HepG2 (cell line): Measurements from ENCODE around the gene ENO1. TPM values are rescaled to one million over a fixed set of nuclear protein-coding genes. Genes with fewer than 3 reads are reported as not detected.
A peak's percentile ranks its signal among the peaks of the same experiment; 100 is the strongest.

ENCODE experiments used
- ATF4 ChIP-seq, 2 experiments: fragments of 450-650 bp in 1 of 2; sonication (generic) in 1 of 2; formaldehyde crosslinking; IDR thresholded peaks; 2 replicates each; pipeline versions ENCODE4 v1.5.0 to v1.8.0; 2020 to 2022; ENCODE audit warnings: mild to moderate bottlenecking in 1 of 2, missing genetic modification reagents in 1 of 2
- DR1 ChIP-seq: sonication (generic); formaldehyde crosslinking; IDR thresholded peaks from 2 replicates; pipeline ENCODE4 v1.8.0; 2021; ENCODE audit warnings: mild to moderate bottlenecking, missing genetic modification reagents, inconsistent platforms
- FOXA1 ChIP-seq, 2 experiments: fragments of 450-650 bp in 1 of 2; sonication (generic) in 1 of 2; formaldehyde crosslinking in 1 of 2; IDR thresholded peaks; 2 replicates each; pipeline versions ENCODE4 v1.4.0 to v1.6.1; 2016 to 2020; ENCODE audit warnings: missing genetic modification reagents in 1 of 2
- HOXD1 ChIP-seq: sonication (generic); formaldehyde crosslinking; IDR thresholded peaks from 2 replicates; pipeline ENCODE4 v1.5.0; 2020; ENCODE audit warnings: missing genetic modification reagents
- JUND ChIP-seq: sonication (generic); formaldehyde crosslinking; IDR thresholded peaks from 2 replicates; pipeline ENCODE4 v1.8.0; 2022; ENCODE audit warnings: mild to moderate bottlenecking, missing genetic modification reagents
- MXI1 ChIP-seq: IDR thresholded peaks from 3 replicates; pipeline ENCODE4 v1.6.1; 2012; ENCODE audit warnings: low read depth, low read length, inconsistent platforms, borderline replicate concordance
- NCOA2 ChIP-seq: sonication (generic); formaldehyde crosslinking; IDR thresholded peaks from 2 replicates; pipeline ENCODE4 v1.8.0; 2022; ENCODE audit warnings: inconsistent platforms
- NONO ChIP-seq, 2 experiments: fragments of 450-650 bp in 1 of 2; sonication (generic) in 1 of 2; formaldehyde crosslinking in 1 of 2; IDR thresholded peaks in 1 of 2; conservative IDR thresholded peaks in 1 of 2; 2 replicates each; pipeline versions ENCODE4 v1.6.1 to v1.8.0; 2017 to 2022; ENCODE audit warnings: mild to moderate bottlenecking in 1 of 2, missing genetic modification reagents in 1 of 2, moderate library complexity in 1 of 2
- PAXIP1 ChIP-seq: sonication (generic); formaldehyde crosslinking; conservative IDR thresholded peaks from 2 replicates; pipeline ENCODE4 v1.4.0; 2020; ENCODE audit warnings: mild to moderate bottlenecking, missing genetic modification reagents, moderate library complexity
- POLR2A ChIP-seq, 2 experiments: IDR thresholded peaks; 2 replicates each; pipeline ENCODE4 v1.6.1; 2011; ENCODE audit warnings: low read depth in 2 of 2, low read length in 2 of 2, mild to moderate bottlenecking in 1 of 2, moderate library complexity in 1 of 2; ENCODE audit not compliant: insufficient read depth in 1 of 2
- REL ChIP-seq: sonication (generic); formaldehyde crosslinking; conservative IDR thresholded peaks from 2 replicates; pipeline ENCODE4 v1.8.0; 2022; ENCODE audit warnings: mild to moderate bottlenecking, missing genetic modification reagents, moderate library complexity
- RORA ChIP-seq: sonication (generic); formaldehyde crosslinking; IDR thresholded peaks from 2 replicates; pipeline ENCODE4 v1.5.0; 2020; ENCODE audit warnings: mild to moderate bottlenecking, missing genetic modification reagents, moderate library complexity
- SMAD1 ChIP-seq: sonication (generic); formaldehyde crosslinking; IDR thresholded peaks from 2 replicates; pipeline ENCODE4 v1.4.0; 2020; ENCODE audit warnings: missing genetic modification reagents, low read depth, mild to moderate bottlenecking, borderline replicate concordance
- SOX13 ChIP-seq, 3 experiments: fragments of 450-650 bp in 1 of 3; sonication (generic) in 1 of 3; formaldehyde crosslinking in 1 of 3; IDR thresholded peaks in 2 of 3; conservative IDR thresholded peaks in 1 of 3; 2 replicates each; pipeline versions ENCODE4 v1.5.0 to v1.6.1; 2016 to 2020; ENCODE audit warnings: antibody characterized with exemption in 1 of 3, mild to moderate bottlenecking in 1 of 3, missing compliant biosample characterization in 1 of 3, missing genetic modification reagents in 1 of 3, moderate library complexity in 1 of 3
- SOX5 ChIP-seq: IDR thresholded peaks from 2 replicates; pipeline ENCODE4 v1.6.1; 2016; ENCODE audit warnings: borderline replicate concordance
- ZBTB20 ChIP-seq: sonication (generic); formaldehyde crosslinking; IDR thresholded peaks from 2 replicates; pipeline ENCODE4 v1.8.1; 2023; ENCODE audit warnings: missing genetic modification reagents, low read depth, mild to moderate bottlenecking, borderline replicate concordance
- ZFP1 ChIP-seq: IDR thresholded peaks from 2 replicates; pipeline ENCODE4 v1.6.1; 2016
- ZNF431 ChIP-seq: sonication (generic); formaldehyde crosslinking; IDR thresholded peaks from 2 replicates; pipeline ENCODE4 v1.9.0; 2022; ENCODE audit warnings: missing genetic modification reagents, low read depth, mild to moderate bottlenecking, borderline replicate concordance
- ZNF567 ChIP-seq: sonication (generic); formaldehyde crosslinking; IDR thresholded peaks from 2 replicates; pipeline ENCODE4 v1.8.1; 2023; ENCODE audit warnings: mild to moderate bottlenecking, missing genetic modification reagents, borderline replicate concordance
- ZNF672 ChIP-seq: sonication (generic); formaldehyde crosslinking; IDR thresholded peaks from 2 replicates; pipeline ENCODE4 v1.8.1; 2022; ENCODE audit warnings: missing genetic modification reagents
- ZNF761 ChIP-seq: sonication (generic); formaldehyde crosslinking; conservative IDR thresholded peaks from 2 replicates; pipeline ENCODE4 v1.4.0; 2020; ENCODE audit warnings: mild to moderate bottlenecking, missing genetic modification reagents
- ZNF792 ChIP-seq: IDR thresholded peaks from 2 replicates; pipeline ENCODE4 v1.6.1; 2016
- ZNF816 ChIP-seq: sonication (generic); formaldehyde crosslinking; IDR thresholded peaks from 2 replicates; pipeline ENCODE4 v1.8.0; 2022; ENCODE audit warnings: missing genetic modification reagents, mild to moderate bottlenecking, borderline replicate concordance
- ZNF850 ChIP-seq: sonication (generic); formaldehyde crosslinking; conservative IDR thresholded peaks from 2 replicates; pipeline ENCODE4 v1.9.0; 2021; ENCODE audit warnings: mild to moderate bottlenecking, missing genetic modification reagents
- polyA plus RNA-seq, 8 experiments: library from polyadenylated mRNA; depleted of rRNA in 3 of 8; stranded (reverse) in 7 of 8; unstranded in 1 of 8; fragments of >200 nt; fragmentation: Illumina TruSeq in 4 of 8; extraction: Trizol in 4 of 8; gene quantifications; 2 replicates each; pipeline versions ENCODE4 v1.2.1 to v1.2.3, GENCODE V29; 2011 to 2016; ENCODE audit warnings: low read depth in 4 of 8, missing spikeins in 1 of 8, mixed read lengths in 1 of 8; ENCODE audit not compliant: insufficient read depth in 1 of 8
- total RNA-seq, 5 experiments: library from RNA; depleted of rRNA; stranded (reverse); fragments of >200 nt; fragmentation: Illumina TruSeq; extraction: Trizol; gene quantifications; 2 replicates each; pipeline ENCODE4 v1.2.3, GENCODE V29; 2016; ENCODE audit warnings: low read depth in 1 of 5

ENO1 gene
- total and polyA plus RNA-seq, 2 of the 13 experiments (the other 11 are each of a cell fraction or from before 2014, with no cell fraction given): 1,559 to 3,103 TPM

- no peak for TF ChIP-seq NCOA2 (CRISPR knock-in tag)
- no peak for TF ChIP-seq FOXA1 (IDR thresholded peaks at IDR 0.05)
- no peak for TF ChIP-seq FOXA1 (CRISPR knock-in tag; IDR thresholded peaks at IDR 0.05)
- TF ChIP-seq SOX5: peak; percentile 67; the same call in 1 of the 2 replicates
- TF ChIP-seq SMAD1: no peak
- no peak for TF ChIP-seq RORA
- TF ChIP-seq ZNF761: peak; percentile 97
- TF ChIP-seq ZNF672 (CRISPR knock-in tag): 0 out of 2 replicates have a peak, but pooled peaks have one; percentile 88
- peak; percentile 91; the same call in 1 of the 2 replicates for TF ChIP-seq REL
- no peak for TF ChIP-seq ZNF850 (CRISPR knock-in tag)
- no peak for TF ChIP-seq JUND (CRISPR knock-in tag)
- TF ChIP-seq NONO (IDR thresholded peaks at IDR 0.05): no peak
- TF ChIP-seq NONO (CRISPR knock-in tag; conservative IDR thresholded peaks at IDR 0.05): peak; percentile 92; the same call in 1 of the 2 replicates
- TF ChIP-seq ZNF816 (CRISPR knock-in tag): peak; percentile 62; the same call in 1 of the 2 replicates
- TF ChIP-seq ZNF431 (CRISPR knock-in tag): peak; percentile 99
- peak; percentile 98 for TF ChIP-seq DR1
- TF ChIP-seq SOX13 (IDR thresholded peaks at IDR 0.05): peak; percentile 9; the same call in 1 of the 2 replicates
- TF ChIP-seq SOX13 (CRISPR knock-in tag; conservative IDR thresholded peaks at IDR 0.05 in 1 of 2, IDR thresholded peaks at IDR 0.05 in 1 of 2): peak in 1 of 2 experiments; percentile 65; a peak in 1 of 4 replicates
- TF ChIP-seq MXI1: peak; percentile 79; the same call in 2 of the 3 replicates
- peak; percentile 98 for TF ChIP-seq ZNF792 (CRISPR knock-in tag)
- peak; percentile 90 for TF ChIP-seq HOXD1 (CRISPR knock-in tag)
- TF ChIP-seq ATF4 (CRISPR knock-in tag; IDR thresholded peaks at IDR 0.05): peak in 1 of 2 experiments; percentile 64; a peak in 2 of 4 replicates
- no peak for TF ChIP-seq ZFP1 (CRISPR knock-in tag)
- TF ChIP-seq POLR2A (IDR thresholded peaks at IDR 0.05; ENCODE audit: insufficient read depth in 1 of 2, low read depth in 2 of 2, low read length in 2 of 2): peak; percentile 40 to 58; a peak in 3 of 4 replicates
- no peak; the same call in 1 of the 2 replicates for TF ChIP-seq ZBTB20 (CRISPR knock-in tag)
- TF ChIP-seq PAXIP1 (CRISPR knock-in tag): peak; percentile 85
- TF ChIP-seq ZNF567 (CRISPR knock-in tag): no peak
Measured at GRCh38 chr1:8878698-8879463, 395 bp upstream of the ENO1 start (continued).
